Activated CD4-positive, alpha-beta memory T cell treated with anti-CD3 and anti-CD28 coated beads for 36 hours (primary cell): Measurements from ENCODE around the gene PCSK2. TPM values are rescaled to one million over a fixed set of nuclear protein-coding genes. Genes with fewer than 3 reads are reported as not detected.

Experiments
- CTCF ChIA-PET: fragments of 350-600 bp; sonication (Branson Sonifier 250); formaldehyde crosslinking; loops from one replicate; lab custom pipeline; 2021; ENCODE audit warnings: antibody characterized with exemption, inconsistent platforms; lab: Charles Lee
- POLR2A ChIA-PET: fragments of 350-600 bp; sonication (Branson Sonifier 250); formaldehyde crosslinking; loops from one replicate; lab custom pipeline; 2021; ENCODE audit warnings: antibody characterized with exemption; lab: Charles Lee
- DNase-seq: peaks from one replicate; pipeline ENCODE4 v3.0.0-alpha.2; 2020
- H3K27ac Mint-ChIP-seq: one replicate; pipeline ENCODE4 v1.8.0; 2021; ENCODE audit warnings: mixed read lengths
- H3K27me3 Mint-ChIP-seq: one replicate; pipeline ENCODE4 v1.8.0; 2021; ENCODE audit warnings: mixed read lengths
- H3K36me3 Mint-ChIP-seq: one replicate; pipeline ENCODE4 v1.8.0; 2021; ENCODE audit warnings: mixed read lengths
- H3K4me1 Mint-ChIP-seq: one replicate; pipeline ENCODE4 v1.8.0; 2021; ENCODE audit warnings: low read depth, mixed read lengths
- H3K4me3 Mint-ChIP-seq: one replicate; pipeline ENCODE4 v1.8.0; 2021; ENCODE audit warnings: mild to moderate bottlenecking, mixed read lengths
- H3K9me3 Mint-ChIP-seq: one replicate; pipeline ENCODE4 v1.8.0; 2021; ENCODE audit warnings: mixed read lengths
- intact Hi-C: fragments of 100-400 bp; cut with micrococcal nuclease; formaldehyde crosslinking; loops from one replicate; pipeline ENCODE4 v1.15.1; 2023
- total RNA-seq, 2 experiments: library from RNA; stranded (reverse); gene quantifications; one replicate each; pipeline ENCODE4 v1.2.3, GENCODE V29; 2021

The PCSK2 gene
- total RNA-seq, 2 experiments from 2014 or later, result not detected

GRCh38 chr20:17281478-17281877 is 54.6 kb downstream of the PCSK2 start:
- Mint-ChIP-seq H3K9me3 (peaks cover 3% of the 10 kb centered on the region), H3K27ac (no peak overlapping the region), H3K4me1 (no peaks in the 10 kb centered on the region), H3K27me3 (no peaks in the 10 kb centered on the region), H3K4me3 (no peak overlapping the region), H3K36me3 (no peaks in the 10 kb centered on the region)
- CTCF ChIA-PET, result no interaction called here
- DNase-seq, result peak; percentile 10
- intact Hi-C loops, result loop anchor here (2.0 kb wide), 1 partner anchor 479 kb away; no protein-coding TSS in a partner anchor
- POLR2A ChIA-PET, result no interaction called here

DNA sequence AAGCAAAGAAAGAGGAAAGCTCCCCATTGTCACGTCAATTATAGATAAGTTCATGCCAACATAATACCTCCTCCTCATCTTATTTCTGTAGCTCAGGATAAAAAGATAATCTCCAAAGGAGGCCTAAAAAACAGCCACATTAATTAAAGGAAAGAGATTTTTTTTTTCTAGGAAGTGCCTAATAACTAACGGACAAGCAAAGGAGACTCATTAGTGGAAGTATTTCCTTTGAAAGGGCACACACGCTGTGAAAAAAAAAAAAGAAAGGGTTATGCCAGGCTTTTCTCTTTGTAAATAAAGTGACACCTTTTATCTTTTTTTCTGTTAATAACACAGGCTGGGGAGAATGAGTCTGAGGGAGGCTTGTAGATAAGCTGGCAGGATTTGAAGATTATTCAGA is 55.7 kb downstream of the PCSK2 start:
- H3K27ac Mint-ChIP-seq, result no peak overlapping the region
- POLR2A ChIA-PET, result no interaction called here
- peaks cover 3% of the 10 kb centered on the region for H3K9me3 Mint-ChIP-seq
- no peak overlapping the region for H3K4me3 Mint-ChIP-seq
- no peaks in the 10 kb centered on the region for H3K36me3 Mint-ChIP-seq
- H3K4me1 Mint-ChIP-seq, result no peaks in the 10 kb centered on the region
- DNase-seq, result no peak
- CTCF ChIA-PET, result no interaction called here
- no peaks in the 10 kb centered on the region for H3K27me3 Mint-ChIP-seq
- intact Hi-C loops, result no loop called here

DNA sequence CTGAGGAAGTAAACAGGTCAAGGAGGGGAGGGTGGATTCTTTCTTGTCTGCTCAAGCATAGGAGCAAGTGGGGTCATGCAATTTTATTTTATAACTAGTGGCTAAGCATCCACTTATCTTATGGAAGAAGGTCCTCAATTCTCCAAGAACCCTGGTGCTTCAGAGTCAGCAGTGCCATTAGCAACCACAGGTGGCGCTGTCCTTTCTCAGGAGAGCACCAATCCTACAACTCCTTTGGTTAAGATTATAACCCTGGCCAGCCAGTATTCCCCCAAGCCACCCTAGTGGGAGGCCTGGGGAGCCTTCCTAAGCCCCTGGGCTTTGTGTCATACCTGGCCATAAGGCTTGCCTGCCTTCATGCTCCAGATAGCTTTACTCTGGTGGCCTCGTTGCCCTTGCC is 60.7 kb downstream of the PCSK2 start:
- Mint-ChIP-seq H3K27me3 (no peaks in the 10 kb centered on the region), H3K4me1 (no peaks in the 10 kb centered on the region), H3K27ac (no peak overlapping the region), H3K4me3 (no peak overlapping the region), H3K36me3 (no peaks in the 10 kb centered on the region), H3K9me3 (no peaks in the 10 kb centered on the region)
- ChIA-PET CTCF (no interaction called here), POLR2A (no interaction called here)
- intact Hi-C loops, result no loop called here
- no peak for DNase-seq

DNA sequence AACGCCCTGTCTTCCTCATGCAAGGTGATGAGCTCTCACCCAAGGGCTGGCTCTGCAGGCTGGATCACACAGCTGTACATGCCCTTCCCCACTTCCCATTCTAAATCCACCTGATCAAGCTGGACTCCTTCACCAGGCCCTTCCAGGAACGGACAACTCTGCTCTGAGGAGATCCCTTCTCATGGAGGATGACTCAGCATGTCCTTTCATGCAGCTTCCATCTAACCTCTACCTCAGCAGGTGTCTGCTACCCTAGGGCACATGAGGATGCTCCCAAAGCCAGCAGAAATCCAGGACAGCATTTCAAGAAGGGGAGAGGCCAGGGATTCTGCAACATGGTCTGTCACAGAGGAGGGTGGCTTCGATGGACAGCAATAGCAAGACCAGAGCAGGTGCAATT is 61.2 kb downstream of the PCSK2 start:
- H3K9me3 Mint-ChIP-seq, result no peaks in the 10 kb centered on the region
- H3K27ac Mint-ChIP-seq, result no peak overlapping the region
- intact Hi-C loops, result no loop called here
- H3K36me3 Mint-ChIP-seq, result no peaks in the 10 kb centered on the region
- no peak overlapping the region for H3K4me3 Mint-ChIP-seq
- ChIA-PET POLR2A (no interaction called here), CTCF (no interaction called here)
- no peaks in the 10 kb centered on the region for H3K27me3 Mint-ChIP-seq
- H3K4me1 Mint-ChIP-seq, result no peaks in the 10 kb centered on the region
- DNase-seq, result no peak

GRCh38 chr20:17295151-17295726 is 68.4 kb downstream of the PCSK2 start:
- no peaks in the 10 kb centered on the region for H3K4me1 Mint-ChIP-seq
- DNase-seq, result no peak
- intact Hi-C loops, result no loop called here
- no peak overlapping the region for H3K4me3 Mint-ChIP-seq
- H3K27ac Mint-ChIP-seq, result no peak overlapping the region
- H3K27me3 Mint-ChIP-seq, result no peaks in the 10 kb centered on the region
- no peaks in the 10 kb centered on the region for H3K9me3 Mint-ChIP-seq
- ChIA-PET POLR2A (no interaction called here), CTCF (no interaction called here)
- H3K36me3 Mint-ChIP-seq, result no peaks in the 10 kb centered on the region

DNA sequence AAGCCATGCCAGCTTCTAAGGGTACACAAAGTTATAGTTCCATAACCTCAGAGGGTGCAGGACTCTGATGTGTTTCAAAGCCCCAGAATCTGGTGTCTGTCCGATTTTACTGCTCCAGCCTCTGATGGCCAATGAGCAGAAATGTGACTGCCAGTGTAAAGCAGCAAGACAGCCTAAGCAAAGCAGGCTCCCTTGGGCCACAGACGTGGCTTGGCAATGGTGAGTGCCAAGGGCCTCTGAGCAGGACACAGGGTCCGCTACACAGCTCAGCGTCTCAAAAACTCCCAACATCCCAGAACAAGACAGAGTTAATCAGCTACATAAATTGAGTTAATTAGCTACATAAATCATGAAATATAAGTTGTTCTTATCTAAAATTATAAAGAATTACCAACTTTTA is 69.2 kb downstream of the PCSK2 start:
- Mint-ChIP-seq H3K4me3 (no peak overlapping the region), H3K27ac (no peak overlapping the region), H3K4me1 (no peaks in the 10 kb centered on the region), H3K27me3 (no peaks in the 10 kb centered on the region), H3K9me3 (no peaks in the 10 kb centered on the region), H3K36me3 (no peaks in the 10 kb centered on the region)
- CTCF ChIA-PET, result no interaction called here
- no peak for DNase-seq
- intact Hi-C loops, result no loop called here
- POLR2A ChIA-PET, result no interaction called here

DNA sequence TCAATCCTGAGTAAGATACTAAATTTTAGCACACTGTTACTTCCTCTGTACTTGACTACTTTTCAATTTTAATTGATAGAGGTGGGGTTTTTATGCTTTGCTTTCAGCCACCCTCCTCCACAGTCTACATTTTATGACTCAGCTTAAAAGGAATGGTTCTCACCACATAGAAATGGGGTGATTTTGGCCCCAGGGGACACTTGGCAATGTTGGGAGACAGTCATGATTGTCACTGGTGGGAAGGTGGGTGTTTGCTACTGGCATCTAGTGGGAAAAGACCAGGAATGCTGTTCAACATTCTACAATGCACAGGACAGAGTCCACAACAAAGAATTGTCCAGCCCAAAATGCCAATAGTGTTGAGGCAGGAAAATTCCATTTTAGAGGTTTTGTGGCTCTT is 71.3 kb downstream of the PCSK2 start:
- Mint-ChIP-seq H3K36me3 (no peaks in the 10 kb centered on the region), H3K27ac (no peak overlapping the region), H3K4me3 (no peak overlapping the region), H3K9me3 (no peaks in the 10 kb centered on the region), H3K4me1 (no peaks in the 10 kb centered on the region), H3K27me3 (no peaks in the 10 kb centered on the region)
- POLR2A ChIA-PET, result no interaction called here
- no peak for DNase-seq
- intact Hi-C loops, result no loop called here
- CTCF ChIA-PET, result no interaction called here

GRCh38 chr20:17298751-17299150 is 71.9 kb downstream of the PCSK2 start:
- H3K9me3 Mint-ChIP-seq, result no peaks in the 10 kb centered on the region
- no peaks in the 10 kb centered on the region for H3K36me3 Mint-ChIP-seq
- POLR2A ChIA-PET, result no interaction called here
- CTCF ChIA-PET, result no interaction called here
- no peaks in the 10 kb centered on the region for H3K4me1 Mint-ChIP-seq
- intact Hi-C loops, result no loop called here
- no peaks in the 10 kb centered on the region for H3K27me3 Mint-ChIP-seq
- H3K4me3 Mint-ChIP-seq, result no peak overlapping the region
- no peak overlapping the region for H3K27ac Mint-ChIP-seq
- no peak for DNase-seq

- H3K4me1 Mint-ChIP-seq, result no peaks in the 10 kb centered on the region
- DNase-seq, result no peak
- H3K27ac Mint-ChIP-seq, result no peak overlapping the region
- intact Hi-C loops, result no loop called here
- no peaks in the 10 kb centered on the region for H3K36me3 Mint-ChIP-seq
- H3K4me3 Mint-ChIP-seq, result no peak overlapping the region
- ChIA-PET CTCF (no interaction called here), POLR2A (no interaction called here)
- H3K27me3 Mint-ChIP-seq, result no peaks in the 10 kb centered on the region
- no peaks in the 10 kb centered on the region for H3K9me3 Mint-ChIP-seq
These were observed 73.3 kb downstream of the PCSK2 start for GRCh38 chr20:17300113-17300512.

DNA sequence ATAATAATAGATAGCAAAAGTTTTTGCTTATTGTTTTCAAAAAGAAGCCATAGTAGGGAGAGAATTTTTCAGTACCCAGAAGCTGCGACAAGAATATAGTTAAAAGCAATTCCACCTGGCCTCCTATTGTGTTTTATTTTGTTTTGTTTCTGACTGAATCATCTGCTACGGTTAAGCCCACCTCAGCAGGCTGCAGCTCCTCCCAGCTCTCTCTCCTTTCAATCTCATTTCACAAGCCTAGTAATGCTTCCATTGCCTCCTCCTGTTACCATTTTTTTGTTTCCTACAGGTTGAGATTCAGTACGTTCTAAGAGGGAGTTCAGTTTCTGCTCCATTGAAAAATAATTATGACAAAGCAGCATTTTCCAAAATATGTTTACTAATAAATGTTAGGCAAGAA is 77.9 kb downstream of the PCSK2 start:
- no peaks in the 10 kb centered on the region for H3K36me3 Mint-ChIP-seq
- H3K9me3 Mint-ChIP-seq, result no peaks in the 10 kb centered on the region
- no peaks in the 10 kb centered on the region for H3K4me1 Mint-ChIP-seq
- DNase-seq, result no peak
- no peak overlapping the region for H3K27ac Mint-ChIP-seq
- POLR2A ChIA-PET, result no interaction called here
- H3K4me3 Mint-ChIP-seq, result no peak overlapping the region
- H3K27me3 Mint-ChIP-seq, result peaks cover 1% of the 10 kb centered on the region
- CTCF ChIA-PET, result no interaction called here
- intact Hi-C loops, result no loop called here

- no peaks in the 10 kb centered on the region for H3K4me1 Mint-ChIP-seq
- H3K27ac Mint-ChIP-seq, result no peak overlapping the region
- ChIA-PET CTCF (no interaction called here), POLR2A (no interaction called here)
- H3K36me3 Mint-ChIP-seq, result no peaks in the 10 kb centered on the region
- no peaks in the 10 kb centered on the region for H3K9me3 Mint-ChIP-seq
- peaks cover 1% of the 10 kb centered on the region for H3K27me3 Mint-ChIP-seq
- DNase-seq, result no peak
- intact Hi-C loops, result no loop called here
- H3K4me3 Mint-ChIP-seq, result no peak overlapping the region
These were observed 79.6 kb downstream of the PCSK2 start for GRCh38 chr20:17306427-17306826.

GRCh38 chr20:17314264-17314663 is 87.4 kb downstream of the PCSK2 start:
- intact Hi-C loops, result no loop called here
- Mint-ChIP-seq H3K9me3 (no peaks in the 10 kb centered on the region), H3K4me1 (no peaks in the 10 kb centered on the region), H3K4me3 (no peak overlapping the region), H3K27ac (no peak overlapping the region), H3K36me3 (no peaks in the 10 kb centered on the region), H3K27me3 (peaks cover 21% of the 10 kb centered on the region)
- CTCF ChIA-PET, result no interaction called here
- no peak for DNase-seq
- POLR2A ChIA-PET, result no interaction called here

- no peak for DNase-seq
- Mint-ChIP-seq H3K27ac (no peak overlapping the region), H3K27me3 (peaks cover 21% of the 10 kb centered on the region), H3K4me1 (no peaks in the 10 kb centered on the region), H3K4me3 (no peak overlapping the region), H3K9me3 (no peaks in the 10 kb centered on the region), H3K36me3 (no peaks in the 10 kb centered on the region)
- intact Hi-C loops, result no loop called here
- POLR2A ChIA-PET, result no interaction called here
- CTCF ChIA-PET, result interaction anchor here (0.7 kb wide), 1 partner anchor 131 kb away, joined by 3 read pairs; no protein-coding TSS in a partner anchor
These were observed 88.8 kb downstream of the PCSK2 start for GRCh38 chr20:17315407-17316231.
